ENCODE data around the gene TMEM176A.
"Not testable (repeated sequence)": the region's sequence is repeated elsewhere in the genome, so short reads cannot be mapped to it uniquely, and the experiment has no call there.

Gene TMEM176A

GRCh38 chr7:150800581-150801241 lies at the start of gene TMEM176A:
Gene TMEM176A (plus strand): TSS chr7:150800769. CDS start chr7:150801551, 782 bp downstream.
- no peak for DNase-seq

- DNase-seq: no peak
Observed at GRCh38 chr7:150751702-150752101, 48.9 kb upstream of the TMEM176A start.

- no peak for DNase-seq
Observed at GRCh38 chr7:150753239-150753638, 47.3 kb upstream of the TMEM176A start.

- no peak for DNase-seq
Observed at GRCh38 chr7:150753826-150754603, 46.6 kb upstream of the TMEM176A start.

GRCh38 chr7:150754951-150755350 lies 45.6 kb upstream of the TMEM176A start:
- no peak for DNase-seq

- DNase-seq: no peak
Observed at GRCh38 chr7:150755473-150756099, 45.0 kb upstream of the TMEM176A start.

- DNase-seq: no peak
Observed at GRCh38 chr7:150756166-150756565, 44.4 kb upstream of the TMEM176A start.

GRCh38 chr7:150756858-150757257 lies 43.7 kb upstream of the TMEM176A start:
- DNase-seq: no peak

- DNase-seq: no peak
Observed at GRCh38 chr7:150759479-150759878, 41.1 kb upstream of the TMEM176A start.

GRCh38 chr7:150766334-150766709 lies 34.2 kb upstream of the TMEM176A start:
- no peak for DNase-seq

- no peak for DNase-seq
Observed at GRCh38 chr7:150769768-150770167, 30.8 kb upstream of the TMEM176A start.

- DNase-seq: not testable (repeated sequence)
Observed at GRCh38 chr7:150774131-150774530, 26.4 kb upstream of the TMEM176A start.

GRCh38 chr7:150778014-150778737 lies 22.4 kb upstream of the TMEM176A start:
- no peak for DNase-seq

- DNase-seq: peak; percentile 24
Observed at GRCh38 chr7:150778738-150779301, 21.7 kb upstream of the TMEM176A start.

GRCh38 chr7:150780292-150780691 lies 20.3 kb upstream of the TMEM176A start:
- no peak for DNase-seq

GRCh38 chr7:150781103-150781502 lies 19.5 kb upstream of the TMEM176A start:
- no peak for DNase-seq

- no peak for DNase-seq
Observed at GRCh38 chr7:150781961-150782360, 18.6 kb upstream of the TMEM176A start.

- DNase-seq: no peak
Observed at GRCh38 chr7:150784120-150784736, 16.3 kb upstream of the TMEM176A start.

GRCh38 chr7:150784954-150785353 lies 15.6 kb upstream of the TMEM176A start:
- no peak for DNase-seq

GRCh38 chr7:150787321-150788281 lies 13.0 kb upstream of the TMEM176A start:
- no peak for DNase-seq
